Osteoblast (primary cell): ENCODE results near the gene ZNF148. TPM values are rescaled to one million over a fixed set of nuclear protein-coding genes. Genes with fewer than 3 reads are reported as not detected.

Experiments
- DNase-seq: peaks from one replicate; pipeline ENCODE4 v3.0.0; 2011; ENCODE audit warnings: low spot score, mixed read lengths; ENCODE audit not compliant: insufficient read length; ENCODE audit errors: missing footprints
- H2AFZ ChIP-seq: 2 replicates; pipeline ENCODE4 v1.6.0; 2011; ENCODE audit warnings: mild to moderate bottlenecking, low read length
- H3K27ac ChIP-seq: 2 replicates; pipeline ENCODE4 v1.5.1; 2011; ENCODE audit warnings: mild to moderate bottlenecking, low read depth, low read length, moderate library complexity
- H3K27me3 ChIP-seq: 2 replicates; pipeline ENCODE4 v1.6.0; 2012; ENCODE audit warnings: mild to moderate bottlenecking, control low read depth, inconsistent platforms, low read length, moderate library complexity; ENCODE audit not compliant: insufficient read depth
- H3K36me3 ChIP-seq: 2 replicates; pipeline ENCODE4 v1.5.1; 2011; ENCODE audit warnings: mild to moderate bottlenecking, low read length, control low read depth, moderate library complexity; ENCODE audit not compliant: insufficient read depth
- H3K4me1 ChIP-seq: 2 replicates; pipeline ENCODE4 v1.5.1; 2011; ENCODE audit warnings: mild to moderate bottlenecking, low read length, control low read depth, moderate library complexity; ENCODE audit not compliant: insufficient read depth
- H3K4me2 ChIP-seq: 2 replicates; pipeline ENCODE4 v1.6.0; 2011; ENCODE audit warnings: mild to moderate bottlenecking, low read length; ENCODE audit not compliant: insufficient read depth
- H3K4me3 ChIP-seq: fragments of 200-600 bp; sonication (generic); 3 replicates; pipeline ENCODE4 v1.5.1; 2012; ENCODE audit warnings: mild to moderate bottlenecking, low read length, inconsistent platforms; ENCODE audit not compliant: insufficient read depth
- H3K79me2 ChIP-seq: 2 replicates; pipeline ENCODE4 v1.6.0; 2012; ENCODE audit warnings: mild to moderate bottlenecking, low read length, control low read depth, inconsistent platforms; ENCODE audit not compliant: insufficient read depth
- H3K9me3 ChIP-seq: 2 replicates; pipeline ENCODE4 v1.5.1; 2011; ENCODE audit warnings: low read depth, low read length, control low read depth
- H4K20me1 ChIP-seq: 2 replicates; pipeline ENCODE4 v1.6.0; 2012; ENCODE audit warnings: mild to moderate bottlenecking, low read length, control low read depth; ENCODE audit not compliant: insufficient read depth
- CTCF ChIP-seq: IDR thresholded peaks from 2 replicates; pipeline ENCODE4 v1.5.1; 2011; ENCODE audit warnings: mild to moderate bottlenecking, low read depth, low read length, moderate library complexity; ENCODE audit errors: extremely low read depth
- total RNA-seq: library from RNA; depleted of rRNA; stranded (reverse); fragments of >200 nt; gene quantifications from 2 replicates; pipeline ENCODE4 v1.2.3, GENCODE V29; 2012

The ZNF148 gene
- total RNA-seq, 1 donor: 38.4 TPM

- H2AFZ ChIP-seq: no peak overlapping the region
- H3K27me3 ChIP-seq: no peaks in the 10 kb centered on the region
- H3K79me2 ChIP-seq: peaks cover 99% of the 10 kb centered on the region
- H3K4me3 ChIP-seq: peak overlapping the region; percentile 24
- H4K20me1 ChIP-seq: peaks cover 70% of the 10 kb centered on the region
- peaks cover 7% of the 10 kb centered on the region for H3K36me3 ChIP-seq
- H3K4me2 ChIP-seq: peak overlapping the region; percentile 79
- no peak for TF ChIP-seq CTCF
- H3K4me1 ChIP-seq: peaks cover 17% of the 10 kb centered on the region
- H3K9me3 ChIP-seq: no peaks in the 10 kb centered on the region
- peak; percentile 76 for DNase-seq
- peak overlapping the region; percentile 54 for H3K27ac ChIP-seq
Measured at GRCh38 chr3:125367403-125368230, 7.5 kb downstream of the ZNF148 start.

GRCh38 chr3:125366132-125366531, 9.0 kb downstream of the ZNF148 start:
- peaks cover 99% of the 10 kb centered on the region for H3K79me2 ChIP-seq
- no peak overlapping the region for H3K4me3 ChIP-seq
- DNase-seq: no peak
- H3K4me2 ChIP-seq: no peak overlapping the region
- peaks cover 17% of the 10 kb centered on the region for H3K4me1 ChIP-seq
- H4K20me1 ChIP-seq: peaks cover 75% of the 10 kb centered on the region
- TF ChIP-seq CTCF: no peak
- no peak overlapping the region for H3K27ac ChIP-seq
- H3K36me3 ChIP-seq: no peaks in the 10 kb centered on the region
- no peak overlapping the region for H2AFZ ChIP-seq
- no peaks in the 10 kb centered on the region for H3K27me3 ChIP-seq
- no peaks in the 10 kb centered on the region for H3K9me3 ChIP-seq

GRCh38 chr3:125359700-125360099, 15.4 kb downstream of the ZNF148 start:
- Histone ChIP-seq H4K20me1 (peaks cover 77% of the 10 kb centered on the region), H3K9me3 (no peaks in the 10 kb centered on the region), H3K4me1 (peaks cover 4% of the 10 kb centered on the region), H3K27me3 (no peaks in the 10 kb centered on the region), H3K36me3 (no peaks in the 10 kb centered on the region), H3K79me2 (peaks cover 100% of the 10 kb centered on the region), H2AFZ (no peak overlapping the region), H3K4me2 (no peak overlapping the region), H3K4me3 (no peak overlapping the region), H3K27ac (no peak overlapping the region)
- TF ChIP-seq CTCF: no peak
- no peak for DNase-seq

- no peak for TF ChIP-seq CTCF
- no peaks in the 10 kb centered on the region for H3K36me3 ChIP-seq
- no peak overlapping the region for H3K4me2 ChIP-seq
- H4K20me1 ChIP-seq: peaks cover 77% of the 10 kb centered on the region
- no peaks in the 10 kb centered on the region for H3K9me3 ChIP-seq
- peaks cover 4% of the 10 kb centered on the region for H3K4me1 ChIP-seq
- peaks cover 98% of the 10 kb centered on the region for H3K79me2 ChIP-seq
- DNase-seq: no peak
- no peaks in the 10 kb centered on the region for H3K27me3 ChIP-seq
- no peak overlapping the region for H3K27ac ChIP-seq
- H3K4me3 ChIP-seq: no peak overlapping the region
- H2AFZ ChIP-seq: no peak overlapping the region
Measured at GRCh38 chr3:125358923-125359322, 16.2 kb downstream of the ZNF148 start.
